Globus pallidus (tissue), 1 donor: ENCODE measurements around the gene ASCC3.
"Not testable (repeated sequence)": the region's sequence is repeated elsewhere in the genome, so short reads cannot be mapped to it uniquely, and the experiment has no call there.

Experiments used
- DNase-seq: peaks from one replicate; pipeline ENCODE4 v3.0.0-alpha.2; 2015; ENCODE audit warnings: low spot score

Gene ASCC3, protein sequence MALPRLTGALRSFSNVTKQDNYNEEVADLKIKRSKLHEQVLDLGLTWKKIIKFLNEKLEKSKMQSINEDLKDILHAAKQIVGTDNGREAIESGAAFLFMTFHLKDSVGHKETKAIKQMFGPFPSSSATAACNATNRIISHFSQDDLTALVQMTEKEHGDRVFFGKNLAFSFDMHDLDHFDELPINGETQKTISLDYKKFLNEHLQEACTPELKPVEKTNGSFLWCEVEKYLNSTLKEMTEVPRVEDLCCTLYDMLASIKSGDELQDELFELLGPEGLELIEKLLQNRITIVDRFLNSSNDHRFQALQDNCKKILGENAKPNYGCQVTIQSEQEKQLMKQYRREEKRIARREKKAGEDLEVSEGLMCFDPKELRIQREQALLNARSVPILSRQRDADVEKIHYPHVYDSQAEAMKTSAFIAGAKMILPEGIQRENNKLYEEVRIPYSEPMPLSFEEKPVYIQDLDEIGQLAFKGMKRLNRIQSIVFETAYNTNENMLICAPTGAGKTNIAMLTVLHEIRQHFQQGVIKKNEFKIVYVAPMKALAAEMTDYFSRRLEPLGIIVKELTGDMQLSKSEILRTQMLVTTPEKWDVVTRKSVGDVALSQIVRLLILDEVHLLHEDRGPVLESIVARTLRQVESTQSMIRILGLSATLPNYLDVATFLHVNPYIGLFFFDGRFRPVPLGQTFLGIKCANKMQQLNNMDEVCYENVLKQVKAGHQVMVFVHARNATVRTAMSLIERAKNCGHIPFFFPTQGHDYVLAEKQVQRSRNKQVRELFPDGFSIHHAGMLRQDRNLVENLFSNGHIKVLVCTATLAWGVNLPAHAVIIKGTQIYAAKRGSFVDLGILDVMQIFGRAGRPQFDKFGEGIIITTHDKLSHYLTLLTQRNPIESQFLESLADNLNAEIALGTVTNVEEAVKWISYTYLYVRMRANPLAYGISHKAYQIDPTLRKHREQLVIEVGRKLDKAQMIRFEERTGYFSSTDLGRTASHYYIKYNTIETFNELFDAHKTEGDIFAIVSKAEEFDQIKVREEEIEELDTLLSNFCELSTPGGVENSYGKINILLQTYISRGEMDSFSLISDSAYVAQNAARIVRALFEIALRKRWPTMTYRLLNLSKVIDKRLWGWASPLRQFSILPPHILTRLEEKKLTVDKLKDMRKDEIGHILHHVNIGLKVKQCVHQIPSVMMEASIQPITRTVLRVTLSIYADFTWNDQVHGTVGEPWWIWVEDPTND (N-terminal part only)

DNA sequence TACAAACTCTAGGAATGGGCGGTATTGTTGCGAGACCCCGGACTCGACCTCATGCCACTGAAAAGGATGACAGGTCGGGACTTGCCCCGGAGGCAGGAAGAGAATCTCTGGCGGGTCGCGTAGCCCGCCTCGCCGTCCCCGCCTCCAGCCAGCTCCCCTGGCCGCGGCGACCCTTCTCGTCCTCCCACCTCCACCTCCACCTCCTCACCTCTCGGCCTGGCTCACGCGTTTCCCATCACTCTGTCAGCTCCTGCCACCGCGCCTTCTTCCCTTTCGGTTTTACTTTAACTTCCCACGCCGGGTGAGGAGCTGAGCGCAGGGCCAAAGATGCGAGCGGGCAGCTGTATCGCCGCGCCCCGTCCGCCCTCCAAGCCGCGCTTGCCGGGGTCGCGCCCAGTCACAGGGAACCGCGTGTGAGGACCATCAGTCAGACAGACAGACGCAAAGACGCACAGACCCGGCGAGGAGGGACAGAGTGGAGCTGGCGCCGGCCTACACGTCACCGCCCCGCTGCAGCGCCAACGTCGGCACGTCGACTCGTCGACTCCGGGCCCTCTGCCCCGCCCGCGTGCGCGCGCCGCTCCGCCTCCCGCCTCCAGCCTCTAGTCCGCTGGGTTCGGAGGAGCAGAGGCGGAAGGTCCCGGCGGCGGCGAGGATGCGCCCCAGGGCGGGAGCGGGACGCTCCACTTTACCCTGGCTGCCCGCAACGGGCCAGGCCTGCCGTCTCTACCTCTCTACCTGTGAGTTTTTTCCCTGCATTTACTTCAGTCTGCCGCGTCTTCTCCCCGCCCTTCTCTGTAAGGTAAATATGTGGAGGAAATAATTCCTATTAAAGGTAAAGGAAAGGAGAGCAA is at the start of gene ASCC3:
Gene ASCC3, minus strand, starts transcription at position 477 of the 854 bp plus-strand sequence. CDS start 13,332 bp downstream, outside the sequence.
- DNase-seq = peak; percentile 88

- no peak for DNase-seq
Observed at GRCh38 chr6:100925749-100926148, 44.6 kb upstream of the ASCC3 start.

DNA sequence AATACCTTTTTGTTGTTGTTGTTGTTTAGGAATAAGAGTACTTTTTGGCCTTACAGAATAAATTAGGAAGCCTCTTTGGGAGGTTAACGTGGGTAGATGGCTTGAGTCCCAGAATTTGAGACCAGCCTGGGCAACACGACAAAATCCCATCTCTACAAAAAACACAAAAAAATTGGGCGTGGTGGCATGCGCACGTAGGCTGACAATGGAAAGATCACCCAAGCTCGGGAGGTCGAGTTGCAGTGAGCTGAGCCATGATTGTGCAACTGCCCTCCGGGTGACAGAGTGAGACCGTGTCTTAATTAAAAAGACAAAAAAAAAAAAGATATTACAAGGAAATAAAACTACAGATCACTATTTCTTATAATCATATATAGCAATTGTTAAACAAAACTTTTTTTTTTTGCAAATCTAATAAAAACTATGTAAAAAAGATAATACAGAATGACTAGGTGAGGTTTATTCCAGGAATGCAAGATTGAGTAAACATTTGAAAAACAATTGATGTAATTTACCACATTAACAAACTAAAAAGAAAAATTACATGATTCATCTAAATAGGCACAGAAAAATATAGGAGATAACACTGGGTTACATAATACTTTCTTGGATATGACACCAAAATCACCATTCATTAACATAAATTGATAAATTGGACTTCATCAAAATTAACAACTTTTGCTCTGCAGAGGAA is 43.6 kb upstream of the ASCC3 start:
- DNase-seq = no peak

DNA sequence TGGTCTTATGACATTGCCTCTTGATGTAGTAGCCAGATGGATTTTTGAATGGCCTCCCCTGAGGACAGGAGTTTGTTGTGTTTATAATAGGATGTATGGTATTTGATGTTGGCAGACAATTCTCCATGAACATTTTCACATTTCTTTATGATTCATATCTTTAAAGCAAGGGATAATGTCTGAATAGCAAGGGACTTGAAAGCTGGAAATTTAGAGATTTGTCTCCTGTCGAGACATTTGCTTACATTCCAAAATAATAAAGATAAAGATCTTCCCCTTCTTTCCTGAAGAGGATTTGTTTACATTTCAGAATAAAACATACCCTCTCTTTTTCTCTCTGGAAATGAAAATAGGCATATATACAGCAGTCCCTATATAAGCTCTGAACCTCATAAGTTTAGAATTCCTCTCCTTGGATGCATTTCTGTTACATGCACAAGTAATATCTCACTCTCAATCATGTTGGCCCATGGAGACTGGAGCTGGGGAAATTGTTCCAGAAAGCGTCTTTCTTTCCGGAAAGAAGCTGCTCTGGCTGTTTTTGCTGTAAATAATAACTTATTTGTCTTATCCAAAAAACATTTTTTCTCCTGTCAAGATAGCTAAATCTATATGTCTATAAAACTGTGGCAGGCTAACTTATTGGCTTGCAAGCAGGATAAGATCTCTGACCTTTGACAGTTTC is 42.5 kb upstream of the ASCC3 start:
- DNase-seq = no peak

DNA sequence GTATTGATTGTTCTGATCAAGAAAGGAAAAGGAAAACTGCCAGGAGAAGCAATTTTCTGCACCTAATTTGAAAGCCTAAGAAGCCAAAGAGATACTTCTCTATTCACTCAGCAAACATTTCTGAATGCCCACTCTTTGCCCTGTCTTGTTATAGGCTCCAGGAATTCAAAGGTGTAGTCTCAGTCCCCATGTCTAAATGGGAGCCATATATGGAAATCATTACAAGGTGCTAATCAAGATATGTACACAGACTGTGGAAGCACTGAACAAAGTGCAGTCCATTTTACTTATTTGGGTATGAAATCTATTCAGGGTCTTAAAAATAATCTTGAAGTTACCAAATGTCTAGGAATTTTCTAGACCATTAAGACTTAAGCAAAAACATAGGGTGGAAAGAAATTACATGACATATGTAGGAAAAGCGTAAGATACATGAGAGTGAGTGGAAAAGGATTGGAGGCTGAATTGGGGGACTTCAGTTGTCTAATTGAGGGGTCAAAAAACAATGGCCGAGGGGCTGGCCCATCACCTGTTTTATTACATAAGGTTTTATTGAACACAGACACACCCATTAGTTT is 39.0 kb upstream of the ASCC3 start:
- no peak for DNase-seq

GRCh38 chr6:100918152-100918551 is 37.0 kb upstream of the ASCC3 start:
- DNase-seq = no peak

GRCh38 chr6:100915876-100916275 is 34.7 kb upstream of the ASCC3 start:
- DNase-seq = no peak

DNA sequence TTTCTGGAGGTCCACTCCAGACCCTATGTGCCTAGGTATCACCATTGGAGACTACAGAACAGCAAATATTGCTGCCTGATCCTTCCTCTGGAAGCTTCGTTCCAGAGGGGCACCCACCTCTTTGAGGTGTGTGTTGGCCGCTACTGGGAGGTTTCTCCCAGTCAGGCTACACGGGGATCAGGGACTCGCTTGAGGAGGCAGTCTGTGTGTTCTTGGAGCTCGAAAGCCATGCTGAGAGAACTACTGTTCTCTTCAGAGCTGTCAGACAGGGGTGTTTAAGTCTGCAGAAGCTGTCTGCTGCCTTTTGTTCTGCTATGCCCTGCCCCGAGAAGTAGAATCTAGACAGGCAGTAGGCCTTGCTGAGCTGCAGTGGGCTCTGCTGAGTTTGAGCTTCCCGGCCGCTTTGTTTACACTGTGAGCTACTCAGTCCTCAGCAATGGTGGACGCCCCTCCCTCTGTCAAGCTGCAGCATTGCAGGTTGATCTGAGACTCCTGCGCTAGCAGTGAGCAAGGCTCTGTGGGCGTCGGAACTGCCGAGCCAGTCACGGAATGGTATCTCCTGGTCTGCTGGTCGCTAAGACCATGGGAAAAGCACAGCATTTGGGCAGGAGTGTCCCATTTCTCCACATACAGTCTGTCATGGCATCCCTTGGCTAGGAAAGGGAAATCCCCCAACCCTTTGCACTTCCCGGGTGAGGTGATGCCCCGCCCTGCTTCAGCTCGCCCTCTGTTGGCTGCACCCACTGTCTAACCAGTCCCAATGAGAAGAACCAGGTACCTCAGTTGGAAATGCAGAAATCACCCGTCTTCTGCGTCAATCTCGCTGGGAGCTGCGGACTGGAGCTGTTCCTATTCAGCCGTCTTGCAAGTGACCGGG is 32.5 kb upstream of the ASCC3 start:
- no peak for DNase-seq

GRCh38 chr6:100906325-100906724 is 25.2 kb upstream of the ASCC3 start:
- DNase-seq = no peak

GRCh38 chr6:100905067-100905466 is 23.9 kb upstream of the ASCC3 start:
- no peak for DNase-seq

DNA sequence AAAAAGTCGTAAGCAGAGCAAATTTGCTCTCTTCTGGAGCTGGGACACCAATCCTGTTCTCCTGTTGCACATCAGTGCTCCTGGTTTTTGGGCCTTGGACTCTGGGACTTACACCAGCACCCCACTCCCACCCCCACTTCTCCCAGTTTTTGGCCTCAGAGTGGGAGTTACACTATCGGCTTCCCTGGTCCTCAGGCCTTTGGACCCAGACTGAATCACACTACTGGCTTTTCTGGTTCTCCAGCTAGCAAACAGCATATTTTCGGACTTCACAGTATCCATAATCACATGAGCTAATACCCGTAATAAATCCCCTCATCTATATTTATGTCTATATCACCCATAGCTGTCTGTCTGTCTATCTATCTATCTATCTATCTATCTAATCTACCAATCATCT is 23.2 kb upstream of the ASCC3 start:
- no peak for DNase-seq

DNA sequence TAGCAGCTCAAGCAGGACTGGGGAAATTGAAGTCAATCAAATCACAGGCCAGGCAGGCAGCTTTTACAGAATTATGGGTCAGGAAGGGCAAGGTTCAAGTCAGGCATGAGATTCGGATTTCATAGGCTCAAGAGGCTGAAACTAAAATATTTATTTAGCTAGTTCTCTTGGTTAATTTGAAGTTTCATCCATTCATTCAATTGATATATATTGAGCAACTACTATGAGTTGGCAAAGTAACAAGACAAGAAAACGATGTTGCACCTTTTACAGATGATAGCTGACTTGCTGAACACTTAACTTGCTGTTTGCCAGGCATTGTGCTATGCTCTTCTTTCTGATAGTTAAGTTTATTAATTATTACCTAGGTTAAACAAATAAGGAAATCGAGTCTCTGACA is 20.5 kb upstream of the ASCC3 start:
- DNase-seq = no peak

DNA sequence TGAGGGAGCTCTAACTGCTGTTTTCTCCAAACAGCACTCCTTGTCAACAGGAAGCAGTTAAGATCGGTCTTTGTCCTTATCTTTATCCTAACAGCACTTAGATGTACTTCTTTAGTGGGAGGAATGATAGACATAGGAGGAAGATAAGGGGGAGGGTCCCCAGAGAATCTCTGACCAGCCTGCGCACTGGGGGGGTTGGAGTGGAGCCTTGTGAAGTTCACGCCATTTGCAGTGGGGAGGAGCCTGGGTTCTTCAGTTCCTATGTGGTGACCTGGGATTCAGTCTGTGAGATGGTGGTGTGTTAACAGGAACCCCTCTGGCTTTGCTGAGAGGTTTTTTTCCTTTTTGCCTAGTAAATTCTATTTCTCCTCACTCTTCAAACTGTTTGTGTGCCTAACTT is 18.1 kb upstream of the ASCC3 start:
- no peak for DNase-seq

DNA sequence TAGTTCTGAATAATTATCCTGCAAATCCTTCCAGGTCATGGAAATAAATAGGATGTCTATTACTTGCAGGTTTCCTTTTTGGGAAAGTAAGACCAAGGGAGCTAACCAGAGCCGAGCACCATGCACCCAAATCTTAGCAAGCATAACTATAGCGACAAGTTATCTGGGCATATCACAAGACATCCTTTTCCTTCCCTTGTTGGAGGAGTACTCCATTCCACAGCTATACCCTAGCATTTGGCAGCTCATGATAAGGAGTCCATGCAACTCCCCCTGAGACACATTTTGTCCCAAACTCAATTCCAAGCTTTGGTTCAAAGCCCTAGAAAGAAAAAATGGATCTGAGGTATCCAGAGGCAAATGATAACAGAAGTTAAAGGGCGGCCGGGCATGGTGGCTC is 16.5 kb upstream of the ASCC3 start:
- DNase-seq = no peak

DNA sequence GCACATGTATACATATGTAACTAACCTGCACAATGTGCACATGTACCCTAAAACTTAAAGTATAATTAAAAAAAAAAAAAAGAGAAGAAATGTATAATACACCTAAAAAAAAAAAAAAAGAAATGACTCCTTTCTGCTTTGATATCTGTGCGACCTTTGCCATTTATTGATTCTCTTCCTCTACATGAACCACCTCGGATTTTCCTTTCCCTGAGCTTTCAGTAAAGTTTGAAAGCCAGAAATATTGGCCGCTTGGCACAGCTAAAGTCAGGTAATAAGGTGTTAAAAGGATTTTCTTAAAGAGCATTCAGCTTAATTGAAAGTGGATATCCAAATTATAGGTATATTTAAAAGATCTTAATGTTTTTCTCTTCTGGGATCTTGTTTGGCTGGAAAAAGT is 12.6 kb upstream of the ASCC3 start:
- no peak for DNase-seq

- no peak for DNase-seq
Observed at GRCh38 chr6:100892693-100893092, 11.6 kb upstream of the ASCC3 start.

GRCh38 chr6:100892116-100892515 is 11.0 kb upstream of the ASCC3 start:
- no peak for DNase-seq

DNA sequence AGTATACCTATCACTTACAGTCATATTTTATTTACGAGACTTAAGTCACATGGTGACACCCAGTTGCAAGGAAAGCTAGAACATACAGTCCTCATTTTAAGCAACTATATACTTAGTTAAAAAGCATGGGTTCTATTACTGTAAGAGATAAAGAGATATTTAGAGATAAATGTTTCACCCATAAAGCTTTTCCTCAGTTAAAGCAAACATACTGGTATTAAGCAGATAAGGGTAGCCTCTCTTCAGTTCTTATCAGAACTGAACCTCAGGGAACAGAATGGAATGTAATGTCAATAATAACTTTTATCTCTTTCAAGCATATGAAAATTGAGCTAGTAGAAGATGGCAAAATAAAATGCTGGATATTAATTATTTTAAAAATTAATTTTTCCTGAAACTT is 9.9 kb upstream of the ASCC3 start:
- no peak for DNase-seq

DNA sequence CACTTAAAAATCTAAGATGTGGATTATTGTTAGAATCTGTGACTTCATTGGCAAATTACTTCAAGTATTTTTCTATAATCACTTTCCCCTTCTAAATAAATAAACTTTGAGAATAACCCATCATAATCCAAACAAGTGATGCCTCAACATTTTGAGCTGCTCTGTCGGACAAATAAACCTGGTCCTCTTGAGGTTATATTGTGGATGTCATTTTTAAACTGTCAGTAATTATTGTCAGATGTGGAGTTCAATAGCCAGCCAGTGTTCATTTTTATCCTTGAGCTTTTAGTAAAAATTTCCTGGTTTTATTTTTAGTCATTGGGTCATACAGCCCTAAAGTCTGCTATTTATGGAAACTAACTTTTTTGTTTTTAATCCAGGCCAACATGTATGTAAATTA is 9.5 kb upstream of the ASCC3 start:
- not testable (repeated sequence) for DNase-seq
